ENCODE data around the gene NR1D2. TPM values are rescaled to one million over a fixed set of nuclear protein-coding genes. Genes with fewer than 3 reads are reported as not detected.

Gene NR1D2
- total RNA-seq, 1 donor from 2014 or later: 25.0 TPM

GRCh38 chr3:23961066-23961465 lies 16.0 kb downstream of the NR1D2 start:
- CTCF ChIA-PET: no interaction called here

GRCh38 chr3:23961913-23962312 lies 16.8 kb downstream of the NR1D2 start:
- no peaks in the 10 kb centered on the region for H3K4me1 Mint-ChIP-seq
- H3K4me3 Mint-ChIP-seq: no peak overlapping the region
- POLR2A ChIA-PET: interaction anchor here (1.2 kb wide), 2 partner anchors 9 to 16 kb away, joined by 4 read pairs; no protein-coding TSS in a partner anchor
- intact Hi-C loops (cut with micrococcal nuclease): no loop called here
- CTCF ChIA-PET: no interaction called here
- H3K36me3 Mint-ChIP-seq (ENCODE audit: low read depth): peaks cover 76% of the 10 kb centered on the region
- DNase-seq: no peak
- TF ChIP-seq CTCF (IDR thresholded peaks at IDR 0.05): no peak
- H3K27me3 Mint-ChIP-seq: no peaks in the 10 kb centered on the region
- ATAC-seq (ENCODE audit: low read depth): no peak
- H3K27ac Mint-ChIP-seq: no peak overlapping the region
- H3K9me3 Mint-ChIP-seq: no peaks in the 10 kb centered on the region

More at GRCh38 chr3:23961066-23961465, 16.0 kb downstream of the NR1D2 start:
- Mint-ChIP-seq H3K36me3 (ENCODE audit: low read depth) (peaks cover 76% of the 10 kb centered on the region), H3K4me3 (no peak overlapping the region), H3K27ac (no peak overlapping the region), H3K4me1 (no peaks in the 10 kb centered on the region), H3K27me3 (no peaks in the 10 kb centered on the region), H3K9me3 (no peaks in the 10 kb centered on the region)
- ATAC-seq (ENCODE audit: low read depth) (no peak), DNase-seq (no peak)
- POLR2A ChIA-PET: no interaction called here
- no peak for TF ChIP-seq CTCF (IDR thresholded peaks at IDR 0.05)
- intact Hi-C loops (cut with micrococcal nuclease): no loop called here

GRCh38 chr3:23964537-23965235 lies 19.6 kb downstream of the NR1D2 start:
- Mint-ChIP-seq H3K9me3 (no peaks in the 10 kb centered on the region), H3K27ac (no peak overlapping the region), H3K4me1 (no peaks in the 10 kb centered on the region), H3K36me3 (ENCODE audit: low read depth) (peaks cover 85% of the 10 kb centered on the region), H3K4me3 (no peak overlapping the region), H3K27me3 (no peaks in the 10 kb centered on the region)
- CTCF ChIA-PET: no interaction called here
- no peak for DNase-seq
- POLR2A ChIA-PET: no interaction called here
- TF ChIP-seq CTCF (IDR thresholded peaks at IDR 0.05): no peak
- intact Hi-C loops (cut with micrococcal nuclease): no loop called here
- ATAC-seq (ENCODE audit: low read depth): no peak

- CTCF ChIA-PET: no interaction called here
- TF ChIP-seq CTCF (IDR thresholded peaks at IDR 0.05): no peak
- Mint-ChIP-seq H3K36me3 (ENCODE audit: low read depth) (peaks cover 84% of the 10 kb centered on the region), H3K27me3 (no peaks in the 10 kb centered on the region), H3K9me3 (no peaks in the 10 kb centered on the region), H3K4me1 (no peaks in the 10 kb centered on the region), H3K27ac (no peak overlapping the region), H3K4me3 (no peak overlapping the region)
- intact Hi-C loops (cut with micrococcal nuclease): no loop called here
- no peak for ATAC-seq (ENCODE audit: low read depth)
- DNase-seq: no peak
- POLR2A ChIA-PET: no interaction called here
Measured at GRCh38 chr3:23966328-23966727, 21.2 kb downstream of the NR1D2 start.

GRCh38 chr3:23968463-23969184 lies 23.5 kb downstream of the NR1D2 start:
- ChIA-PET CTCF (no interaction called here), POLR2A (no interaction called here)
- TF ChIP-seq CTCF (IDR thresholded peaks at IDR 0.05): no peak
- Mint-ChIP-seq H3K9me3 (no peaks in the 10 kb centered on the region), H3K4me1 (no peaks in the 10 kb centered on the region), H3K27me3 (no peaks in the 10 kb centered on the region), H3K36me3 (ENCODE audit: low read depth) (peaks cover 78% of the 10 kb centered on the region), H3K27ac (no peak overlapping the region), H3K4me3 (no peak overlapping the region)
- no peak for ATAC-seq (ENCODE audit: low read depth)
- intact Hi-C loops (cut with micrococcal nuclease): no loop called here
- no peak for DNase-seq
